ENCODE measurements around the gene DUSP11. TPM values are rescaled to one million over a fixed set of nuclear protein-coding genes. Genes with fewer than 3 reads are reported as not detected.

Gene DUSP11
- total RNA-seq, 4 donors from 2014 or later, result 15.1 to 88.5 (median 44.6) TPM

- Histone ChIP-seq H3K4me1 (no peaks in the 10 kb centered on the region), H3K9me3 (no peaks in the 10 kb centered on the region), H3K27ac (no peak overlapping the region), H3K36me3 (no peaks in the 10 kb centered on the region), H3K27me3 (no peaks in the 10 kb centered on the region), H3K4me3 (no peak overlapping the region)
- DNase-seq, result no peak
- intact Hi-C loops (cut with DNase I; ENCODE audit: low total_unique reads), result no loop called here
- no peak for TF ChIP-seq CTCF (IDR thresholded peaks at IDR 0.05)
- no peak for TF ChIP-seq POLR2A (IDR thresholded peaks at IDR 0.05)
Observed at GRCh38 chr2:73825408-73825807, 45.5 kb upstream of the DUSP11 start.

GRCh38 chr2:73823916-73824523 is 44.1 kb upstream of the DUSP11 start:
- Histone ChIP-seq H3K27ac (no peak overlapping the region), H3K4me3 (no peak overlapping the region), H3K9me3 (no peaks in the 10 kb centered on the region), H3K4me1 (no peaks in the 10 kb centered on the region), H3K27me3 (no peaks in the 10 kb centered on the region), H3K36me3 (no peaks in the 10 kb centered on the region)
- peak in 1 of 2 donors; percentile 42 for DNase-seq
- intact Hi-C loops (cut with DNase I; ENCODE audit: low total_unique reads), result no loop called here
- no peak for TF ChIP-seq POLR2A (IDR thresholded peaks at IDR 0.05)
- TF ChIP-seq CTCF (IDR thresholded peaks at IDR 0.05), result peak; percentile 58 to 84 (median 77)

GRCh38 chr2:73823416-73823815 is 43.5 kb upstream of the DUSP11 start:
- H3K4me1 ChIP-seq, result no peaks in the 10 kb centered on the region
- no peak overlapping the region for H3K4me3 ChIP-seq
- intact Hi-C loops (cut with DNase I; ENCODE audit: low total_unique reads), result no loop called here
- no peaks in the 10 kb centered on the region for H3K27me3 ChIP-seq
- no peaks in the 10 kb centered on the region for H3K36me3 ChIP-seq
- no peak for DNase-seq
- H3K27ac ChIP-seq, result no peak overlapping the region
- H3K9me3 ChIP-seq, result no peaks in the 10 kb centered on the region
- TF ChIP-seq CTCF (IDR thresholded peaks at IDR 0.05), result no peak
- TF ChIP-seq POLR2A (IDR thresholded peaks at IDR 0.05), result no peak

- TF ChIP-seq CTCF (IDR thresholded peaks at IDR 0.05) (no peak), POLR2A (IDR thresholded peaks at IDR 0.05) (no peak)
- Histone ChIP-seq H3K4me1 (no peaks in the 10 kb centered on the region), H3K4me3 (no peak overlapping the region), H3K27me3 (no peaks in the 10 kb centered on the region), H3K27ac (no peak overlapping the region), H3K9me3 (no peaks in the 10 kb centered on the region), H3K36me3 (no peaks in the 10 kb centered on the region)
- intact Hi-C loops (cut with DNase I; ENCODE audit: low total_unique reads), result no loop called here
- DNase-seq, result no peak
Observed at GRCh38 chr2:73822991-73823390, 43.1 kb upstream of the DUSP11 start.

- Histone ChIP-seq H3K4me3 (no peak overlapping the region), H3K36me3 (no peaks in the 10 kb centered on the region), H3K4me1 (no peaks in the 10 kb centered on the region), H3K27ac (no peak overlapping the region), H3K27me3 (no peaks in the 10 kb centered on the region), H3K9me3 (no peaks in the 10 kb centered on the region)
- DNase-seq, result no peak
- TF ChIP-seq POLR2A (IDR thresholded peaks at IDR 0.05) (no peak), CTCF (IDR thresholded peaks at IDR 0.05) (no peak)
- intact Hi-C loops (cut with DNase I; ENCODE audit: low total_unique reads), result no loop called here
Observed at GRCh38 chr2:73822276-73822675, 42.4 kb upstream of the DUSP11 start.

Data from uterus (tissue), 4 donors.